GM23248 (cell line): ENCODE results near the gene OR8B8. TPM values are rescaled to one million over a fixed set of nuclear protein-coding genes. Genes with fewer than 3 reads are reported as not detected.

Source experiments
- DNase-seq: peaks from one replicate; pipeline ENCODE4 v3.0.0-alpha.2; 2015
- H2AFZ ChIP-seq: fragments of 200-600 bp; sonication (generic); 2 replicates; pipeline ENCODE4 v1.6.1; 2016; ENCODE audit warnings: antibody characterized with exemption
- H3F3A ChIP-seq: fragments of 200-600 bp; sonication (generic); 2 replicates; pipeline ENCODE4 v1.6.1; 2016; ENCODE audit warnings: mild to moderate bottlenecking, antibody characterized with exemption, mixed run types; ENCODE audit not compliant: insufficient read depth
- H3K27ac ChIP-seq: fragments of 200-600 bp; sonication (generic); 2 replicates; pipeline ENCODE4 v1.5.1; 2016; ENCODE audit warnings: mild to moderate bottlenecking
- H3K27me3 ChIP-seq: fragments of 200-600 bp; sonication (generic); replicated peaks from 2 replicates; pipeline ENCODE4 v1.6.1; 2016; ENCODE audit warnings: mild to moderate bottlenecking; ENCODE audit not compliant: insufficient read depth
- H3K36me3 ChIP-seq: fragments of 200-600 bp; sonication (generic); 2 replicates; pipeline ENCODE4 v1.6.1; 2016; ENCODE audit warnings: low read depth, mild to moderate bottlenecking
- H3K4me1 ChIP-seq: fragments of 200-600 bp; sonication (generic); 2 replicates; pipeline ENCODE4 v1.6.1; 2016; ENCODE audit warnings: mild to moderate bottlenecking; ENCODE audit not compliant: insufficient read depth
- H3K4me2 ChIP-seq: fragments of 200-600 bp; sonication (generic); one replicate; pipeline ENCODE4 v1.6.1; 2016; ENCODE audit warnings: mild to moderate bottlenecking; ENCODE audit not compliant: unreplicated experiment
- H3K4me3 ChIP-seq: fragments of 200-600 bp; sonication (generic); 2 replicates; pipeline ENCODE4 v1.5.1; 2016; ENCODE audit warnings: mild to moderate bottlenecking
- H3K79me2 ChIP-seq: fragments of 200-600 bp; sonication (generic); 2 replicates; pipeline ENCODE4 v1.6.1; 2016; ENCODE audit warnings: mild to moderate bottlenecking; ENCODE audit not compliant: insufficient read depth
- H3K9ac ChIP-seq: fragments of 200-600 bp; sonication (generic); 2 replicates; pipeline ENCODE4 v1.6.1; 2016; ENCODE audit warnings: mild to moderate bottlenecking
- H3K9me2 ChIP-seq: fragments of 200-600 bp; sonication (generic); 2 replicates; pipeline ENCODE4 v1.6.1; 2016; ENCODE audit warnings: mixed run types, mild to moderate bottlenecking, moderate library complexity; ENCODE audit not compliant: insufficient read depth
- H3K9me3 ChIP-seq: fragments of 200-600 bp; sonication (generic); one replicate; pipeline ENCODE4 v1.6.1; 2017; ENCODE audit warnings: low read depth
- H4K20me1 ChIP-seq: fragments of 200-600 bp; sonication (generic); 2 replicates; pipeline ENCODE4 v1.6.0; 2016; ENCODE audit not compliant: insufficient read depth
- EZH2 ChIP-seq: fragments of 200-600 bp; sonication (generic); IDR thresholded peaks from 2 replicates; pipeline ENCODE4 v1.6.1; 2018; ENCODE audit warnings: antibody characterized with exemption, mild to moderate bottlenecking; ENCODE audit not compliant: insufficient read depth, poor library complexity, severe bottlenecking
- EZH2phosphoT487 ChIP-seq: fragments of 200-600 bp; sonication (generic); IDR thresholded peaks from 2 replicates; pipeline ENCODE4 v1.6.1; 2018; ENCODE audit warnings: antibody characterized with exemption, moderate library complexity, mild to moderate bottlenecking, low read depth; ENCODE audit not compliant: insufficient read depth
- whole genome bisulfite sequencing, 2 experiments: methylation state at CpG; one replicate each; pipeline ENCODE4 v1.1.6; 2015 to 2017; ENCODE audit warnings: low lambda C conversion rate in 2 of 2, low coverage in 1 of 2; ENCODE audit errors: missing lambda C conversion rate in 2 of 2; 5-methylcytosine and 5-hydroxymethylcytosine counted together
- in situ Hi-C: fragments of 300-500 bp; cut with MboI; formaldehyde crosslinking; loops from 2 replicates; pipeline ENCODE4 v1.15.0; 2020
- polyA plus RNA-seq: library from polyadenylated mRNA; unstranded; fragments of >200 nt; fragmentation: Nextera tagmentation; extraction: Ambion mirVana; gene quantifications from 2 replicates; pipeline ENCODE4 v1.2.1, GENCODE V29; 2016
- total RNA-seq: library from RNA; depleted of rRNA; stranded (reverse); fragments of >200 nt; shearing (Covaris generic); gene quantifications from 2 replicates; pipeline ENCODE4 v1.2.3, GENCODE V29; 2014; rRNA removed

The OR8B8 gene, protein sequence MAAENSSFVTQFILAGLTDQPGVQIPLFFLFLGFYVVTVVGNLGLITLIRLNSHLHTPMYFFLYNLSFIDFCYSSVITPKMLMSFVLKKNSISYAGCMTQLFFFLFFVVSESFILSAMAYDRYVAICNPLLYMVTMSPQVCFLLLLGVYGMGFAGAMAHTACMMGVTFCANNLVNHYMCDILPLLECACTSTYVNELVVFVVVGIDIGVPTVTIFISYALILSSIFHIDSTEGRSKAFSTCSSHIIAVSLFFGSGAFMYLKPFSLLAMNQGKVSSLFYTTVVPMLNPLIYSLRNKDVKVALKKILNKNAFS
- total RNA-seq (not detected in 2 replicates), polyA plus RNA-seq (not detected in 2 replicates)

DNA sequence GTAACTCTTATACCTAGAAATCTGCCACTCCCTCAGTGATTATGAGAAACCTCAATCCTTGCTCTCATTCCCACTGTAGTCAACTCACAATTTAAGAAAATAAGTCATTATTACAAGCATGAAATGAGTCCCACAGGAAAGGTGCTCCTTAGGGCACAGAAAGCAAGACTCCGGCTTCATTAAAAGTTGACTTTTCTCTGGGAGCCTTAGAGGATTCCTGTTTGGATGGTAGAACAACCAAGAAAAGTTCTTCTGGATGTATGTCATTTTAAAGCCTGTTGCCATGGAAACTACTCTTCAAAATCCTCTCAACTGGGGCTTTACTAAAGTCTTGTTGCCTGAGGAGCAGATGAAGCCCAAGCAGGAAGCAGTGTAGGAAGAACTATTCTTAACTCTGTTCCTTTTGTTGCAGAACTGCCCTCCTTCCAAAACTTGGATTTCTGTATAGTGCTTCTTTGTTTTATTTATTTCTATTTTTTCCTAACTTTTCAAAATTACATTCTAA is at the start of gene OR8B8:
OR8B8 (minus strand) TSS at position 51 of the 505 bp plus-strand sequence. CDS start 4,611 bp downstream, outside the sequence.
- TF ChIP-seq EZH2phosphoT487, result no peak
- no peak for TF ChIP-seq EZH2
- H4K20me1 ChIP-seq, result no peaks in the 10 kb centered on the region
- H3K9me3 ChIP-seq, result no peaks in the 10 kb centered on the region
- DNase-seq, result no peak
- no peaks in the 10 kb centered on the region for H3K79me2 ChIP-seq
- H3K27me3 ChIP-seq, result no peaks in the 10 kb centered on the region; the same call in 1 of the 2 replicates
- no peaks in the 10 kb centered on the region for H3K36me3 ChIP-seq
- H3K9me2 ChIP-seq, result no peaks in the 10 kb centered on the region
- 35 to 67% methylated on average over 1 of the region's 1 CpG for WGBS, 2 experiments
- H3K27ac ChIP-seq, result no peak within 1 kb of the TSS
- no peaks in the 10 kb centered on the region for H3F3A ChIP-seq
- in situ Hi-C loops, result no loop called here
- H3K4me3 ChIP-seq, result no peak within 1 kb of the TSS
- H3K9ac ChIP-seq, result no peak within 1 kb of the TSS
- H3K4me2 ChIP-seq, result no peak within 1 kb of the TSS
- no peak within 1 kb of the TSS for H2AFZ ChIP-seq
- no peaks in the 10 kb centered on the region for H3K4me1 ChIP-seq

GRCh38 chr11:124493016-124493655 is 47.6 kb upstream of the OR8B8 start:
- Histone ChIP-seq H4K20me1 (no peaks in the 10 kb centered on the region; the same call in 1 of the 2 replicates), H3K27ac (no peak overlapping the region), H3K4me1 (no peaks in the 10 kb centered on the region), H3K36me3 (no peaks in the 10 kb centered on the region), H2AFZ (no peak overlapping the region), H3K9me3 (no peaks in the 10 kb centered on the region), H3K9ac (no peak overlapping the region), H3K27me3 (0 out of 2 replicates have a peak, but pooled peaks cover 4% of the 10 kb centered on the region), H3K4me3 (no peak overlapping the region), H3F3A (no peaks in the 10 kb centered on the region), H3K4me2 (no peak overlapping the region), H3K9me2 (no peaks in the 10 kb centered on the region), H3K79me2 (no peaks in the 10 kb centered on the region)
- in situ Hi-C loops, result no loop called here
- no peak for TF ChIP-seq EZH2phosphoT487
- TF ChIP-seq EZH2, result no peak
- DNase-seq, result no peak
- WGBS, 2 experiments, result 41 to 46% methylated on average over 4 of the region's 4 CpGs

DNA sequence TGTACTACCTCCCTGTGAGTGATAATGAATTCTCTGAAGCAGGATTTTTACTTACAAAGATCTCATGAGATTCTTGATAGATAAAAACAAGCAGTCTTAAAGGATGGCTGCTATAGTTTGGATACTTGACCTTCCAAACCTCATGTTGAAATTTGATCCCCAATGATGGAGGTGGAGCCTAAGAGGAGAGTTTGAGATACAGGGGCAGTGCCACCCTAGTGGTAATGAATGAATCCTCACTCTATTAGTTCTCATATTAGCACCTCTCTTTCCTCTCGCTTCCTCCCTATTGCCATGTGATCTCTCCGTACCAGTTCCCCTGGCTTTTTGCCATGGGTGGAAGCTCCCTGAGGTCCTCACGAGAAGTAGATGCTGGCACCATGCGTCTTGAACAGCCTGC is 37.9 kb upstream of the OR8B8 start:
- in situ Hi-C loops, result no loop called here
- Histone ChIP-seq H3K4me2 (no peak overlapping the region), H3F3A (no peaks in the 10 kb centered on the region), H3K27ac (no peak overlapping the region), H3K36me3 (no peaks in the 10 kb centered on the region), H2AFZ (no peak overlapping the region), H3K79me2 (no peaks in the 10 kb centered on the region), H3K9me2 (no peaks in the 10 kb centered on the region), H4K20me1 (no peaks in the 10 kb centered on the region), H3K4me3 (no peak overlapping the region), H3K9ac (no peak overlapping the region), H3K27me3 (no peaks in the 10 kb centered on the region; the same call in 1 of the 2 replicates), H3K4me1 (no peaks in the 10 kb centered on the region), H3K9me3 (no peaks in the 10 kb centered on the region)
- no peak for TF ChIP-seq EZH2
- TF ChIP-seq EZH2phosphoT487, result no peak
- DNase-seq, result no peak
- 35 to 40% methylated on average over 4 of the region's 4 CpGs for WGBS, 2 experiments

- DNase-seq, result peak; percentile 2
- Histone ChIP-seq H3K9ac (no peak overlapping the region), H3K79me2 (no peaks in the 10 kb centered on the region), H3K4me1 (no peaks in the 10 kb centered on the region), H3K27ac (no peak overlapping the region), H2AFZ (no peak overlapping the region), H3K4me2 (no peak overlapping the region), H3F3A (no peaks in the 10 kb centered on the region), H3K4me3 (no peak overlapping the region), H3K27me3 (no peaks in the 10 kb centered on the region; the same call in 1 of the 2 replicates), H3K9me2 (no peaks in the 10 kb centered on the region), H4K20me1 (no peaks in the 10 kb centered on the region), H3K9me3 (no peaks in the 10 kb centered on the region), H3K36me3 (no peaks in the 10 kb centered on the region)
- TF ChIP-seq EZH2phosphoT487 (no peak), EZH2 (no peak)
- 66 to 68% methylated on average over 9 of the region's 9 CpGs for WGBS, 2 experiments
- in situ Hi-C loops, result no loop called here
Observed at GRCh38 chr11:124482362-124483147, 37.1 kb upstream of the OR8B8 start.
